Smooth muscle cell (in vitro differentiated cells): Measurements from ENCODE around the gene DRAXIN. TPM values are rescaled to one million over a fixed set of nuclear protein-coding genes. Genes with fewer than 3 reads are reported as not detected.

Source experiments
- DNase-seq: peaks from one replicate; lab custom pipeline; 2025; ENCODE audit not compliant: unreplicated experiment; lab: John Stamatoyannopoulos, UW
- H2AFZ ChIP-seq: fragments of 200-600 bp; sonication (generic); 2 replicates; pipeline ENCODE4 v1.6.0; 2016; ENCODE audit warnings: antibody characterized with exemption, low read depth, mild to moderate bottlenecking
- H3F3A ChIP-seq: fragments of 200-600 bp; sonication (generic); 2 replicates; pipeline ENCODE4 v1.6.0; 2017; ENCODE audit warnings: antibody characterized with exemption, low read depth
- H3K27ac ChIP-seq: fragments of 200-600 bp; sonication (generic); 2 replicates; pipeline ENCODE4 v1.5.1; 2016; ENCODE audit warnings: low read depth, mild to moderate bottlenecking
- H3K27me3 ChIP-seq: fragments of 200-600 bp; sonication (generic); 2 replicates; pipeline ENCODE4 v1.6.1; 2016; ENCODE audit warnings: low read depth, mild to moderate bottlenecking
- H3K36me3 ChIP-seq: fragments of 200-600 bp; sonication (generic); 2 replicates; pipeline ENCODE4 v1.5.1; 2016; ENCODE audit warnings: low read depth
- H3K4me1 ChIP-seq: fragments of 200-600 bp; sonication (generic); 2 replicates; pipeline ENCODE4 v1.5.1; 2016; ENCODE audit warnings: low read depth
- H3K4me2 ChIP-seq: fragments of 200-600 bp; sonication (generic); 2 replicates; pipeline ENCODE4 v1.6.0; 2016; ENCODE audit warnings: mild to moderate bottlenecking
- H3K4me3 ChIP-seq: fragments of 200-600 bp; sonication (generic); 2 replicates; pipeline ENCODE4 v1.5.1; 2016; ENCODE audit warnings: mild to moderate bottlenecking
- H3K79me2 ChIP-seq: fragments of 200-600 bp; sonication (generic); 2 replicates; pipeline ENCODE4 v1.6.0; 2016; ENCODE audit warnings: low read depth, mild to moderate bottlenecking
- H3K9ac ChIP-seq: fragments of 200-600 bp; sonication (generic); 2 replicates; pipeline ENCODE4 v1.6.0; 2016; ENCODE audit warnings: low read depth
- H3K9me3 ChIP-seq: fragments of 200-600 bp; sonication (generic); replicated peaks from 2 replicates; pipeline ENCODE4 v1.5.1; 2016; ENCODE audit warnings: low read depth
- H4K20me1 ChIP-seq: fragments of 200-600 bp; sonication (generic); 2 replicates; pipeline ENCODE4 v1.6.0; 2016; ENCODE audit warnings: low read depth
- CTCF ChIP-seq: fragments of 200-600 bp; sonication (generic); IDR thresholded peaks from 2 replicates; pipeline ENCODE4 v1.5.1; 2017; ENCODE audit warnings: borderline replicate concordance, mild to moderate bottlenecking, antibody characterized with exemption; ENCODE audit not compliant: insufficient read depth, poor library complexity, severe bottlenecking
- WGBS: methylation state at CpG from one replicate; pipeline ENCODE4 v1.1.7; 2016; ENCODE audit warnings: low lambda C conversion rate; 5-methylcytosine and 5-hydroxymethylcytosine counted together
- polyA plus RNA-seq: library from polyadenylated mRNA; unstranded; fragments of >200 nt; fragmentation: Nextera tagmentation; extraction: Ambion mirVana; gene quantifications from 2 replicates; pipeline ENCODE4 v1.2.1, GENCODE V29; 2016
- total RNA-seq: library from RNA; depleted of rRNA; stranded (reverse); fragments of >200 nt; gene quantifications from 2 replicates; pipeline ENCODE4 v1.2.3, GENCODE V29; 2014

The DRAXIN gene
- total and polyA plus RNA-seq, 2 experiments from 2014 or later = 0.09 to 0.15 TPM

- Histone ChIP-seq H3K27ac (no peak overlapping the region), H3K9ac (no peak overlapping the region), H3K4me3 (no peak overlapping the region), H3F3A (no peaks in the 10 kb centered on the region), H2AFZ (no peak overlapping the region), H3K79me2 (no peaks in the 10 kb centered on the region), H3K36me3 (no peaks in the 10 kb centered on the region), H3K27me3 (no peaks in the 10 kb centered on the region), H3K4me2 (peak overlapping the region; percentile 40), H3K4me1 (no peaks in the 10 kb centered on the region), H4K20me1 (no peaks in the 10 kb centered on the region), H3K9me3 (no peaks in the 10 kb centered on the region)
- 31% methylated on average over 41 of the region's 44 CpGs for WGBS
- TF ChIP-seq CTCF = peak; percentile 95
- DNase-seq = peak; percentile 36
Measured at GRCh38 chr1:11719313-11720032, 28.0 kb downstream of the DRAXIN start.

- no peak overlapping the region for H3K9ac ChIP-seq
- H3F3A ChIP-seq = no peaks in the 10 kb centered on the region
- H3K9me3 ChIP-seq = no peaks in the 10 kb centered on the region
- peak overlapping the region; percentile 40 for H3K4me2 ChIP-seq
- no peaks in the 10 kb centered on the region for H3K4me1 ChIP-seq
- no peak for TF ChIP-seq CTCF
- no peaks in the 10 kb centered on the region for H3K36me3 ChIP-seq
- H3K27ac ChIP-seq = no peak overlapping the region
- no peaks in the 10 kb centered on the region for H4K20me1 ChIP-seq
- 83% methylated on average over 12 of the region's 12 CpGs for WGBS
- H3K79me2 ChIP-seq = no peaks in the 10 kb centered on the region
- H2AFZ ChIP-seq = no peak overlapping the region
- no peak overlapping the region for H3K4me3 ChIP-seq
- no peak for DNase-seq
- no peaks in the 10 kb centered on the region for H3K27me3 ChIP-seq
Measured at GRCh38 chr1:11720033-11720376, 28.5 kb downstream of the DRAXIN start.

GRCh38 chr1:11720525-11720924 lies 29.0 kb downstream of the DRAXIN start:
- no peaks in the 10 kb centered on the region for H4K20me1 ChIP-seq
- H3F3A ChIP-seq = no peaks in the 10 kb centered on the region
- no peaks in the 10 kb centered on the region for H3K36me3 ChIP-seq
- H3K4me1 ChIP-seq = no peaks in the 10 kb centered on the region
- no peaks in the 10 kb centered on the region for H3K79me2 ChIP-seq
- H3K9ac ChIP-seq = no peak overlapping the region
- no peak for TF ChIP-seq CTCF
- H3K4me3 ChIP-seq = no peak overlapping the region
- no peaks in the 10 kb centered on the region for H3K9me3 ChIP-seq
- no peak for DNase-seq
- no peak overlapping the region for H2AFZ ChIP-seq
- no peak overlapping the region for H3K27ac ChIP-seq
- 90% methylated on average over 4 of the region's 4 CpGs for whole genome bisulfite sequencing
- H3K4me2 ChIP-seq = no peak overlapping the region
- no peaks in the 10 kb centered on the region for H3K27me3 ChIP-seq

- Histone ChIP-seq H3K9ac (no peak overlapping the region), H3K4me2 (no peak overlapping the region), H3K79me2 (no peaks in the 10 kb centered on the region), H2AFZ (no peak overlapping the region), H4K20me1 (no peaks in the 10 kb centered on the region), H3K4me1 (no peaks in the 10 kb centered on the region), H3K4me3 (no peak overlapping the region), H3K9me3 (no peaks in the 10 kb centered on the region), H3F3A (no peaks in the 10 kb centered on the region), H3K27ac (no peak overlapping the region), H3K36me3 (no peaks in the 10 kb centered on the region), H3K27me3 (no peaks in the 10 kb centered on the region)
- TF ChIP-seq CTCF = no peak
- WGBS = 78% methylated on average over 4 of the region's 4 CpGs
- DNase-seq = no peak
Measured at GRCh38 chr1:11721311-11721710, 29.8 kb downstream of the DRAXIN start.
